ENCODE data around the gene F2RL1. TPM values are rescaled to one million over a fixed set of nuclear protein-coding genes. Genes with fewer than 3 reads are reported as not detected.

The F2RL1 gene
- total RNA-seq, 4 donors from 2014 or later, result 10.2 to 14.9 (median 13.6) TPM

GRCh38 chr5:76800579-76800978 is 18.3 kb upstream of the F2RL1 start:
- Histone ChIP-seq H3K36me3 (no peaks in the 10 kb centered on the region), H3K4me1 (peaks cover 0 to 5% of the 10 kb centered on the region in 2 donors), H3K27me3 (no peaks in the 10 kb centered on the region), H3K27ac (no peak overlapping the region), H3K4me3 (replicated peaks in 1 of 3) (no peak overlapping the region), H3K9me3 (no peaks in the 10 kb centered on the region)
- TF ChIP-seq POLR2A (IDR thresholded peaks at IDR 0.05) (no peak), CTCF (IDR thresholded peaks at IDR 0.05) (no peak)
- WGBS, 2 donors, result 93 to 96% methylated on average over 3 of the region's 3 CpGs
- no peak for DNase-seq
- intact Hi-C loops (cut with DNase I), result no loop called here

- no peak for DNase-seq
- Histone ChIP-seq H3K36me3 (no peaks in the 10 kb centered on the region), H3K9me3 (no peaks in the 10 kb centered on the region), H3K27ac (no peak overlapping the region), H3K27me3 (no peaks in the 10 kb centered on the region), H3K4me3 (replicated peaks in 1 of 3) (no peak overlapping the region), H3K4me1 (peaks cover 0 to 10% of the 10 kb centered on the region in 2 donors)
- intact Hi-C loops (cut with DNase I), result no loop called here
- TF ChIP-seq CTCF (IDR thresholded peaks at IDR 0.05), result no peak
- 45 to 52% methylated on average over 4 of the region's 4 CpGs for WGBS, 2 donors
These were observed 17.5 kb upstream of the F2RL1 start for GRCh38 chr5:76801159-76801802.

DNA sequence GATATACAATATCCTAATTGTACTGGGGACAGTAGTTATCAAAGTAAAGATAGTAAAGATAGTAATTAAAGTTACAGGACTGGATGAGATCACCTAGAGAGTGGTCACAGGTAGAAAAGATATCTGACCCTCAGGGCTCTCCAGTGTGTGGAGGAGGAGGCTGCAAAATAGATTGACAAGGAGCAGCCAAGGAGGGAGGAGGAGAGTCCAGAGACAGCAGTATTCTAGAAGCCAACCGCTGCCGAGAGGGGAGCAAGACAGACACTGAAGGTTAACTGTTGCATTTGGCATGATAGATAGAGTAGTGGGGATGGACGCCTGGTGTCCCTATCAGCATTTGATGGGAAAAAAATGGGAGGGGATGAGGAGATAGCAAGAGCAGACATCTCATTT is 17.0 kb upstream of the F2RL1 start:
- peaks cover 0 to 13% of the 10 kb centered on the region in 2 donors for H3K4me1 ChIP-seq
- no peaks in the 10 kb centered on the region for H3K9me3 ChIP-seq
- no peak overlapping the region for H3K4me3 ChIP-seq (replicated peaks in 1 of 3)
- H3K27me3 ChIP-seq, result no peaks in the 10 kb centered on the region
- 87 to 88% methylated on average over 3 of the region's 3 CpGs for WGBS, 2 donors
- intact Hi-C loops (cut with DNase I), result no loop called here
- H3K27ac ChIP-seq, result no peak overlapping the region
- H3K36me3 ChIP-seq, result no peaks in the 10 kb centered on the region
- no peak for DNase-seq
- TF ChIP-seq CTCF (IDR thresholded peaks at IDR 0.05) (no peak), POLR2A (IDR thresholded peaks at IDR 0.05) (no peak)

DNA sequence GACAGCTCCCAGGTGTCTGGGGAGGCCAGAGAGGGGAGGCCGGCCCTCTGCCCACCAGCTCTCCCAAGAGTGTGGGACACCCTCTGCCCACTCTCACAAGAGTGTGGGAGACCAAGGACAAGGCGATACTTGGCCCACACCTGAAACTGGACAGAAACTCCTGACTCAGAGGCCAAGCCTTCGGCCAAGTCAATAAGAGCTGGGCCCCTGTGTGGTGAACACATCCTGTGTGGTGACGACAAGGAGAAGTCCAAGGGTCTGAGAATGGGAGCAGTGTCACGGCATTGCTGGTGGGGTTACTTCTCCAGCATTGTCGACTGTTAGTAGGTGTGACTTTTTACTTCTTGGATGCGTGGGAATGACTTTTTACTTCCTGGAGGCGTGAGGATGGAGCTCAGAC is 14.6 kb upstream of the F2RL1 start:
- intact Hi-C loops (cut with DNase I), result no loop called here
- Histone ChIP-seq H3K27me3 (no peaks in the 10 kb centered on the region), H3K4me1 (peaks cover 8 to 23% of the 10 kb centered on the region in 2 donors), H3K4me3 (replicated peaks in 1 of 3) (no peak overlapping the region), H3K36me3 (no peaks in the 10 kb centered on the region), H3K9me3 (no peaks in the 10 kb centered on the region), H3K27ac (no peak overlapping the region)
- whole genome bisulfite sequencing, 2 donors, result 94 to 97% methylated on average over 7 to 8 of the region's 8 CpGs
- TF ChIP-seq POLR2A (IDR thresholded peaks at IDR 0.05) (no peak), CTCF (IDR thresholded peaks at IDR 0.05) (no peak)
- no peak for DNase-seq

DNA sequence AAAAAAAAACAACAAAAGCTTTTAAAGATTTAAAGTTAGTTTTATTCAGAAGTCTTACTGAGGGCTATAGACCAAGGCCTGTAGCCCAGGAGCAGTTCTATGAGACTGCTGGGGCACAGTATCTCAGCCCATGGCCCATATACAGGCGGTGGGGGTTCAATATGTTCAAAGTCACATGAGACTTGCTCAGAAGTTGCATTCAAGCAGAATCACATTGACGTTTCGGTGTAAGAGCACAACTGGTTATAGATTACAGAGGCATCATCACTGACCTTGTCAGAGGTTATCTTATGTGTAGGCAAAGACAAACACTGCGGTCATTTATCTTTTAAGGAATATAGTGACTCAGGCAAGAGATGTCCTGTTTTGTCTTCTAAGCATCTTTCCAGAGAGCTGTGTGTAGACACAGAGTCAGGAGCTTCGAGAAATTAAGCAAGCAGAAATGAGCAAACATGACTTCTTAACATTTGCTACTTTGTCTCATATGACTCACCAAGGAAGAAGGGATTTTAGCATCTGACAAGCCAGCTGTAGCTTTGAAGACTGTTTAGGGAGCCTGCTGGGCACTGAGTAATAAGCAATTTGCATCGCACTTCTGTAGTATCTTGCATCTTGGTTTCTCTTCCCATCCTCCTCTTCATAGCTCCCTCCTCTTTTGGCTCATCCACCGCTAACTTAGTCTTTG is 12.9 kb upstream of the F2RL1 start:
- DNase-seq, result no peak
- intact Hi-C loops (cut with DNase I), result no loop called here
- peak overlapping the region; percentile 61 to 73 (median 71) for H3K27ac ChIP-seq
- H3K4me1 ChIP-seq, result peaks cover 8 to 23% of the 10 kb centered on the region in 2 donors
- no peak overlapping the region for H3K4me3 ChIP-seq (replicated peaks in 1 of 3)
- no peaks in the 10 kb centered on the region for H3K27me3 ChIP-seq
- H3K9me3 ChIP-seq, result no peaks in the 10 kb centered on the region
- TF ChIP-seq CTCF (IDR thresholded peaks at IDR 0.05), result no peak
- no peak for TF ChIP-seq POLR2A (IDR thresholded peaks at IDR 0.05)
- no peaks in the 10 kb centered on the region for H3K36me3 ChIP-seq
- WGBS, 2 donors, result 78 to 87% methylated on average over 7 of the region's 7 CpGs

Data from thyroid gland (tissue), 4 donors.